ENCODE results near the gene HOXA6.

HOXA6 gene

GRCh38 chr7:27160145-27160545 lies 12.6 kb upstream of the HOXA6 start:
- peak; percentile 34 for DNase-seq
- peaks cover 5% of the 10 kb centered on the region for H3K27me3 Mint-ChIP-seq (ENCODE audit: low read depth, poor library complexity)
- H3K4me3 Mint-ChIP-seq = peak overlapping the region; percentile 97
- peaks cover 25% of the 10 kb centered on the region for H3K4me1 Mint-ChIP-seq
- no peaks in the 10 kb centered on the region for H3K9me3 Mint-ChIP-seq
- H3K27ac Mint-ChIP-seq = peak overlapping the region; percentile 99
- H3K36me3 Mint-ChIP-seq (ENCODE audit: low read depth) = peaks cover 31% of the 10 kb centered on the region
- no peak for TF ChIP-seq CTCF (IDR thresholded peaks at IDR 0.05)

- Mint-ChIP-seq H3K27me3 (ENCODE audit: low read depth, poor library complexity) (peaks cover 5% of the 10 kb centered on the region), H3K4me1 (peaks cover 32% of the 10 kb centered on the region), H3K4me3 (peak overlapping the region; percentile 97), H3K9me3 (no peaks in the 10 kb centered on the region), H3K27ac (peak overlapping the region; percentile 99), H3K36me3 (ENCODE audit: low read depth) (peaks cover 33% of the 10 kb centered on the region)
- DNase-seq = peak; percentile 29
- TF ChIP-seq CTCF (IDR thresholded peaks at IDR 0.05) = no peak
These were observed 11.9 kb upstream of the HOXA6 start for GRCh38 chr7:27159266-27160144.

GRCh38 chr7:27158436-27159265 lies 11.1 kb upstream of the HOXA6 start:
- peaks cover 40% of the 10 kb centered on the region for H3K4me1 Mint-ChIP-seq
- peak overlapping the region; percentile 97 for H3K4me3 Mint-ChIP-seq

GRCh38 chr7:27157702-27158431 lies 10.3 kb upstream of the HOXA6 start:
- Mint-ChIP-seq H3K36me3 (ENCODE audit: low read depth) (peaks cover 32% of the 10 kb centered on the region), H3K27ac (peak overlapping the region; percentile 99), H3K9me3 (no peaks in the 10 kb centered on the region), H3K27me3 (ENCODE audit: low read depth, poor library complexity) (peaks cover 5% of the 10 kb centered on the region), H3K4me1 (peaks cover 48% of the 10 kb centered on the region), H3K4me3 (peak overlapping the region; percentile 97)
- no peak for TF ChIP-seq CTCF (IDR thresholded peaks at IDR 0.05)
- peak; percentile 54 for DNase-seq

More at GRCh38 chr7:27158436-27159265, 11.1 kb upstream of the HOXA6 start:
- Mint-ChIP-seq H3K36me3 (ENCODE audit: low read depth) (peaks cover 33% of the 10 kb centered on the region), H3K27ac (peak overlapping the region; percentile 99), H3K9me3 (no peaks in the 10 kb centered on the region), H3K27me3 (ENCODE audit: low read depth, poor library complexity) (peaks cover 5% of the 10 kb centered on the region)
- peak; percentile 60 for DNase-seq
- no peak for TF ChIP-seq CTCF (IDR thresholded peaks at IDR 0.05)

- DNase-seq = peak; percentile 20
These were observed 9.5 kb upstream of the HOXA6 start for GRCh38 chr7:27156916-27157701.

More at GRCh38 chr7:27156916-27157701, 9.5 kb upstream of the HOXA6 start:
- peak overlapping the region; percentile 99 for H3K27ac Mint-ChIP-seq
- H3K4me1 Mint-ChIP-seq = peaks cover 48% of the 10 kb centered on the region
- TF ChIP-seq CTCF (IDR thresholded peaks at IDR 0.05) = no peak
- no peaks in the 10 kb centered on the region for H3K9me3 Mint-ChIP-seq
- peaks cover 6% of the 10 kb centered on the region for H3K27me3 Mint-ChIP-seq (ENCODE audit: low read depth, poor library complexity)
- peaks cover 30% of the 10 kb centered on the region for H3K36me3 Mint-ChIP-seq (ENCODE audit: low read depth)
- peak overlapping the region; percentile 97 for H3K4me3 Mint-ChIP-seq

Measured in nephron progenitor cell (in vitro differentiated cells).